GM12891 (cell line): ENCODE data around the gene TRPV2.

Experiments
- POLR2A ChIP-seq: IDR thresholded peaks from 2 replicates; pipeline ENCODE4 v1.6.1; 2011; ENCODE audit warnings: low read depth, low read length, control low read depth
- POLR2AphosphoS5 ChIP-seq: IDR thresholded peaks from 2 replicates; pipeline ENCODE4 v1.6.1; 2011; ENCODE audit warnings: low read depth, low read length, control low read depth

DNA sequence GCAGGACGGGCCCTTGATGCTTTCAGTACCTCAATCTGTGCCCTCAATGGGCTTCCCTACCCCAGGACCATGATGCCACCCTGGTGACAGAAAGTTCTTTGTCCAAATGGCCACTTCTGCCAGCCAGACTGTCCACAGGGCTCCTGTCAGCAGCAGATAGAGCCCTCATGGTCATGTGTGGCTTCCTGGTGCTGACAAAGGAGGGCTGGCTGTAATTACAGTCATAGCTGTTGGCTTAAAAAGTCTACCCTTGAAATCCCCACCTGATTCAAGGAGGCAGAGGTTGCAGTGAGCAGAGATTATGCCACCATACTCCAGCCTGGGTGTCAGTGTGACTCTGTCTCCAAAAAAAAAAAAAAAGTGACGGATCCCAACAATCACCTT is 3.3 kb downstream of the TRPV2 start:
- TF ChIP-seq POLR2A: no peak
- TF ChIP-seq POLR2AphosphoS5: no peak
